DMS114 treated with DMSO at 0.1 percent for 48 hours (cell line): ENCODE measurements around the gene CCDC152.
"Not testable (repeated sequence)": the region's sequence is repeated elsewhere in the genome, so short reads cannot be mapped to it uniquely, and the experiment has no call there.

Source experiments
- DNase-seq: peaks from one replicate; lab custom pipeline; 2025; ENCODE audit not compliant: unreplicated experiment; lab: John Stamatoyannopoulos, UW

The CCDC152 gene

GRCh38 chr5:42811591-42812446 lies 55.2 kb downstream of the CCDC152 start, which contains the start of gene SELENOP:
Gene SELENOP (minus strand): TSS chr5:42811892. CDS start chr5:42808353, 3,539 bp downstream.
- no peak for DNase-seq

GRCh38 chr5:42812620-42813019 lies 56.0 kb downstream of the CCDC152 start:
- no peak for DNase-seq

- no peak for DNase-seq
Measured at GRCh38 chr5:42813533-42813932, 56.9 kb downstream of the CCDC152 start.

GRCh38 chr5:42816546-42816945 lies 59.9 kb downstream of the CCDC152 start:
- DNase-seq = not testable (repeated sequence)

DNA sequence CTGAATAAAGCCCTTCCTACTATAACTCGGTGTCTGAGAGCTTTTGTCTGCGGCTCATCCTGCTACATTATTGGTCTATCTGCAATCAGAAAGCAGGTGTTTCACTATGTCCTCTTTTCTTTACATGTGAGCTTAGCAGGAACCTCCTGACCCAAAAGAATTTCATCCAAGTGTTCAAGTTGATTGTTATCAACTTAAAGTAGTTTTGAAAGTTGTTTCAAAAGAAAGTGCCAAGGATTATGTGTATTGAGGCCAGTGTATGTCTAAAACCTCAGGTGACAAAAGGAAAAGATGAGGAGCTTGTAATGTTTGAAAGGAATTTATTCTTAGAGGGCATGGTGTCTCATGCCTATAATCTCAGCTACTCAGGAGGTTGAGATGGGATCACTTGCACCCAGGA lies 63.1 kb downstream of the CCDC152 start:
- no peak for DNase-seq

- DNase-seq = no peak
Measured at GRCh38 chr5:42822548-42822947, 65.9 kb downstream of the CCDC152 start.

GRCh38 chr5:42824347-42824976 lies 67.8 kb downstream of the CCDC152 start:
- DNase-seq = no peak

GRCh38 chr5:42825422-42826148 lies 69.0 kb downstream of the CCDC152 start:
- DNase-seq = no peak

GRCh38 chr5:42826757-42827515 lies 70.3 kb downstream of the CCDC152 start:
- no peak for DNase-seq

- DNase-seq = no peak
Measured at GRCh38 chr5:42828671-42829070, 72.1 kb downstream of the CCDC152 start.

DNA sequence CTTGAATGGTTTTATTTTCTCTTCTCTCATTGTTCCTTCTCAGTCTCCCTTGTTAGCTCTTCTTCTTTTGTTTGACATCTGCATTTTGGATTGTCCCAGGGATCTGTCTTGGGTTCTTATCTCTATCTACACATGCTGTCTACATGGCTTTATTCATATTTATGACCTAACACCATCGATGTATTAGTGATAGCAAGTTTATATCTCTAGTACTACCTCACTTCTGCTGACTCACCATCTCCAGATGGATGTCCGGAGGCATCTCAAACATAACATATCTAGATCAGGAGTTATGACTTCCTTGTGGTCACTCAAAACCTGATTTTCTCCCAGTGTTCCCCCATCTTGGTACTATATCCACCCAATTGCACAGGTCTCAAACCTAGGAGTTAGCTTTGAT lies 74.3 kb downstream of the CCDC152 start:
- no peak for DNase-seq

DNA sequence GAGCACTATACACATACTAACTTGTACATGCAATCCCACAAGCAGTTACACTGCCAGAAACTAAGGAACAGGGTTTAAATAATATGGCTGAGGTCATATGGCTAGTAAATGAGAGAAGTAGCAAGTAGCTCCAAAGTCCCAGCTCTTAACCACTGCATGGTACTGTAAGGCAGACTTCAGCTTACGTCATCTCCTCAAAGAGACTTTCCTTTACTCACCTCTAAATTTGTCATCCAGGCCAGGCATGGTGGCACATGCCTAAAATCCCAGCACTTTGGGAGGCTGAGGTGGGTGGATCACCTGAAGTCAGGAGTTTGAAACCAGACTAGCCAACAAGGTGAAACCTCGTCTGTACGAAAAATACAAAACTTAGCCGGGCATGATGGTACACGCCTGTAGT lies 75.4 kb downstream of the CCDC152 start:
- DNase-seq = no peak

GRCh38 chr5:42836070-42836769 lies 79.6 kb downstream of the CCDC152 start:
- DNase-seq = no peak

DNA sequence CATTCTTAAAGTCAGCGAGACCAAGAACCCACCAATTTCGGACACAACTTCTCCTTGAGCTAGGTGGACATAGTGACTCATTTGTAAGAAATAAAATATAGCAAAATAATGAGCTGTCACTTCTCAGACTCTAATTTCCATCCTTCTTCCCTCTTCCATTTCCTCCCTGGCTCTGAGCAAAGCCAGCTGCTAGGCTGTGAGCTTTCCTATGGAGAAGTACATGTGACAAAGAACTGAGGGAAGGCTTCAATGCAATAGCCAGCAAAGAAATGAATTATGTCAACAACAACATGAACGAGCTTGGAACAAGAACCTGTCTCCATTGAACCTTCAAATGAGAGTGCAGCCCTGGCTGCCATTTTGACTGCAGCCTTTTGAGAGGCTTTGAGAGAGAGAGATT lies 81.0 kb downstream of the CCDC152 start:
- DNase-seq = no peak

DNA sequence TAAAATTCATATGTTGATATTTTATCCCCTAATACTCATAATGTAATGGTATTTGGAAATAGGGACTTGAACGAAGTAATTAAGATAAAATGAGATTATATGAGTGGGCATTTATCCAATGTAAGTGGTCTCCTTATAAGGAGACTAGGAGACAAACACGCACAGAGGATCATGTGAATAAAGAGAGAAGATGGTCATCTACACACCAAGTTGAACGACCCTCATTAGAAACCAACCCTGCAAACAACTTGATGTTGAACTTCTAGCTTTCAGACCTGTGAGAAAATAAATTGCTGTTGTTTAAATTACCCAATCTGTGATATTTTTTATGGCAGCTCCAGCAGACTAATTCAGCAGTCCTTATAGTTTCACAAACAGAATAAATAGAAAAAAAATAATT lies 82.6 kb downstream of the CCDC152 start:
- DNase-seq = no peak

DNA sequence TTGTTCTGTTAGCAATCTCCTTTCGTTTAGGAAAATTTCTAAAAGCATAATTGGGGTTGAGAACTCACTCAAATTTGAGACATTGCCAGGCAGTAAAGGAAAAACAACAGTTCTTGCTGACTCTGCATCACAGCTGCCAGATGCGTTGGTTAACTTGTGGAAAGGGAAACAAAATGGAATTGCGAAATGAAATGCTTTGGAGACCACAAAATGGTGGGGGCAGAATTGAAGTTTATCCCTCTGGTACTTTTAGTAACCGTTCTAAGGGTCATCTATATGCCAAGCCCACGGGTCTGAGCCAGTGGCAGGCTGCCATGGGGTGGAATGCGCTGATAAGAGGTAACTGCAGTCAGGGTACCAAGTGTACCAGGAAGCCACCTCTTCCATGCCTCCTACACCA lies 83.7 kb downstream of the CCDC152 start:
- DNase-seq = no peak

GRCh38 chr5:42840842-42841567 lies 84.4 kb downstream of the CCDC152 start:
- DNase-seq = no peak

DNA sequence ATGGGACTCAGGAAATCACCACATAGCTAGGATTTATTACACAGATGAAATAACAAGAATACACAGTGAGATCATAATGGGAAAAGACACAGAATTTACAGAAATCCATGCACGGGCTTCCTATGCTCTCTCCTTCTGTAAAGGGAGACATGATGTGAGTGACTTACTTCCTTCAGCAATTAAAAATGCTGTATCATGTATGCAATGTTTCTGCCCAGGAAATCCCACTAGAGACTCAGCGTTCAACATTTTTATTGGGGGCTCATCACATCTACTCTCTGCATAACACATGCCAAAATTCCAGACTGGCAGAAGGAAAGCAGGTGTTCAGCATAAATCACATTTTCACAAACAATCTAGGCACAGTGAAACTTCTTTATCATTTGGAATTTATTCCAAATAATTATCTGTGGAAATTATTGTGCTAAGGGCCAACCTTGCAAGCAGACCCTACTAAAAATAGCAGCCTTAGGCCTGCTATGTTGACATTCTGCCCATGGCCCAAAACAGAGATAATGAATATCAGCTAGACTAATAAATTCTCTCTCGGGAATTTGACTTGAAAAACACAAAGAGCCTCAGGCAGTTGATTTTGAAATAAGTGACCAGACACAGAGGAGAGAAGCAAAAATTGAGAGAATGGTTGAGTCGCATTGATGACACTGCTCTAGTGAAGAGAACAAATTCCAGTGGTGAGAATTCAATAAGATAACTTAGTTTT lies 86.5 kb downstream of the CCDC152 start:
- DNase-seq = no peak

GRCh38 chr5:42843675-42844292 lies 87.2 kb downstream of the CCDC152 start:
- DNase-seq = no peak
